HG02798 (cell line): ENCODE measurements around the gene NR3C2.
"Not testable (repeated sequence)": the region's sequence is repeated elsewhere in the genome, so short reads cannot be mapped to it uniquely, and the experiment has no call there.

Experiments
- ATAC-seq: cut with Tn5 transposase; IDR thresholded peaks from one replicate; pipeline ENCODE4 v1.9.1; 2021; ENCODE audit warnings: mild to moderate bottlenecking; ENCODE audit not compliant: unreplicated experiment, poor library complexity

Gene NR3C2

DNA sequence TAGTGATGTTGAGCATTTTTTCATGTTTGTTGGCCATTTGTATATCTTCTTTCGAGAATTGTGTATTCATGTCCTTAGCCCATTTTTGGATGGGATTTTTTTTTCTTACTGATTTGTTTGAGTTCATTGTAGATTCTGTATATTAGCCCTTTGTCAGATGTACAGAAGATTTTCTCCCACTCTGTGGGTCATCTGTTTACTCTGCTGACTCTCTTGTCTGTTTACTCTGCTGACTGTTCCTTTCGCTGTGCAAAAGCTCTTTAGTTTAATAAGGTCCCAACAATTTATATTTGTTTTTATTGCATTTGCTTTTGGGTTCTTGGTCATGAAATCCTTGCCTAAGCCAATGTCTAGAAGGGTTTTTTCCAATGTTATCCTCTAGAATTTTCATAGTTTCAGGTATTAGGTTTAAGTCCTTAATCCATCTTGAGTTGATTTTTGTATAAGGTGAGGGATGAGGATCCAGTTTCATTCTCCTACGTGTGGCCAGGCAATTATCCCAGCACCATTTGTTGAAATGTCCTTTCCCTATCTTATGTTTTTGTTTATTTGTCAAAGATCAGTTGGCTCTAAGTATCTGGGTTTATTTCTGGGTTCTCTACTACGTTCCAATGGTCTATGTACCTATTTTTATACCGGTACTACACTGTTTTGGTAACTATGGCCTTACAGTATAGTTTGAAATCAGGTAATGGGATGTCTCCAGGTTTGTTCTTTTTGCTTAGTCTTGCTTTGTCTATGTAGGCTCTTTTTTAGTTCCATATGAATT lies 254.6 kb downstream of the NR3C2 start:
- ATAC-seq, result not testable (repeated sequence)

DNA sequence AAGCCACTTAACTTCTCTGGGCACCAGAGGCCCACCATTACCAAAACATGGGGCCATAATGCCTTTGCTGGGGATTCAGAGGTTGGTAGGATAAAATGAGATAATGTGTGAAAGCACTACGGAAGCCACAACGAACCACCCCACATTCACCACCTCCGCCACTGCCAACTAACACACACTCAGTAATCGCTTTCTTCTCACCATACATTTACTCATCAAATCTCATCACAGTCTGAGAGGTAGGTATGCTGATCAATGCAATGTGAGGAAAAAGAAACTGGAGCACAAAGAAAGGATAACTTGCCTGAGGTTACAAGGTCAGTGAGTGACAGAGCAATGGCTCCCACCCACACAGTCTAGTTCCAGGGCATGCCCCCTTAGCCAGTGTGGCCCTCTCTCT lies 257.3 kb downstream of the NR3C2 start:
- ATAC-seq, result no peak

DNA sequence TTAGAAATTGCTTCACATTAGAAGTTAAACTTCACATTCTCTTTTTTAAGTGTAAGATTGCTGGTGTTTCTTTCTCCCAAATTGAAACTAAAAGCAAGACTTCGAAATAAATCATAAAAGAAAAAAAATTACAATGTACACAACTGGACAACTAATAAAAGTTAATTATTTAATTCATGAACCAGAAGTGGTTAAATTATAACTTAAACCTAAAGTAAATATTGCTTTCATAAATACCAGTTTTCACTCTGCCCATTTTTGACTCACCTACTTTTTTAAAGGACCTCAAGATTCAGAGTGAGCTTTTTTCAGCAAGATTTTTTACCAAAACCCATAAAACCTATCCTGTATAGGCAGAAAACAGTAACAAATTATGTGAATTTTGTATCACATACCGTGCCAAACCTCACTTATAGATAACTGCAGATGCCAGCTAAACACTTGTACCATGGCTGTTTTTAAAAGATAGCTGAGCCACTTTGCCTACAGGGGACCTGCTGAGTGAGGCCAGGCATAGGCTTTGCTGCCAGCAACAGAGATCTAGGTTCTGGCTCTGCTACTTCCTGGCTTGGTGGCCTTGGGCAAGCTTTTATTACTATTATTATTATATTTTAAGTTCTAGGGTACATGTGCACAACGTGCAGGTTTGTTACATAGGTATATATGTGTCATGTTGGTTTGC lies 259.8 kb downstream of the NR3C2 start:
- no peak for ATAC-seq

DNA sequence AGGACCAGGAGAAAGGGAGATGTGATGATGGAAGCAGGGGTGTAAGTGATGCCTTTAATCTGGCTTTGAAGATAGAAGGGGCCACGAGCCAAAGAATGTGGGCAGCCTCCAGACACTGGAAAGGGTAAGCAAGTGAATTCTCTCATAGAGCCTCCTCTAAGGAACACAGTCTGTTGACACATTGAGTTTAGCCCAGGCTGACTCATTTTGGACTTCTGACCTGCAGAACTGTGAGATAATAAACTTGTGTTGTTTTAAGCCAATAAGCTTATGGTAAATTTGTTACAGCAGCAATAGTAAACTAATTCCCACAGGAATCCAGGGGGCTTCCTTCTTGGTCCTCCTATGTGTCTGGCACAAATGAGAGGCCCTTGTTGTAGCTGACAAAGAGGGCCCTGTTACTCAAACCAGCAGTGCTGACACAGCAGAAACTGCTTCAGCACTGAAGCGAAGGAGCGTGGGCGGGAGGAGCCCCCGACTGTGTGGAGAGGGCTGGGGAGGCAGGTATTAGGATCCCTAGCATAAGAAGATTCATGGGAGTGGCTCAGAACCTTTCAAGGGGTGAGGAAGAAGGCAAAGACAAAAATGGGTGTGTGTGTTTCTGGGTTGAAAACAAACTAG lies 268.7 kb downstream of the NR3C2 start:
- ATAC-seq, result no peak

DNA sequence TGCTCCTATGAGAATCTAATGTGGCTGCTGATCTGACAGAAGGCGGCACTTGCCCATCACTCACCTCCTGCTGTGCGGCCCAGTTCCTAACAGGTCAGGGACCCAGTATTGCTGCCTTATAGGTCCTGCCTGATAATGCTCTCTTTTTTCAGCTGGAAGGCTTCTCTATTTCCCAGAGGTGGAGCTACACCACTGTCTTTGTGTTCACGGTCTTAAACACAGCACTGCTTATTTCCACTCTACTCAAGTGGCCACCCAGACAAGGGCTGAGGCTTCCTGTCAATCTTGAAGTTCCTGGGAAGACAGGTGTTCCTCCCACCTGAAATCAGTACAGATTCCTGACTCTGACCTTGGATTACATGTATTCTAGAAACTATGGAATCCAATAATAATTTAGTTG lies 270.6 kb downstream of the NR3C2 start:
- no peak for ATAC-seq

DNA sequence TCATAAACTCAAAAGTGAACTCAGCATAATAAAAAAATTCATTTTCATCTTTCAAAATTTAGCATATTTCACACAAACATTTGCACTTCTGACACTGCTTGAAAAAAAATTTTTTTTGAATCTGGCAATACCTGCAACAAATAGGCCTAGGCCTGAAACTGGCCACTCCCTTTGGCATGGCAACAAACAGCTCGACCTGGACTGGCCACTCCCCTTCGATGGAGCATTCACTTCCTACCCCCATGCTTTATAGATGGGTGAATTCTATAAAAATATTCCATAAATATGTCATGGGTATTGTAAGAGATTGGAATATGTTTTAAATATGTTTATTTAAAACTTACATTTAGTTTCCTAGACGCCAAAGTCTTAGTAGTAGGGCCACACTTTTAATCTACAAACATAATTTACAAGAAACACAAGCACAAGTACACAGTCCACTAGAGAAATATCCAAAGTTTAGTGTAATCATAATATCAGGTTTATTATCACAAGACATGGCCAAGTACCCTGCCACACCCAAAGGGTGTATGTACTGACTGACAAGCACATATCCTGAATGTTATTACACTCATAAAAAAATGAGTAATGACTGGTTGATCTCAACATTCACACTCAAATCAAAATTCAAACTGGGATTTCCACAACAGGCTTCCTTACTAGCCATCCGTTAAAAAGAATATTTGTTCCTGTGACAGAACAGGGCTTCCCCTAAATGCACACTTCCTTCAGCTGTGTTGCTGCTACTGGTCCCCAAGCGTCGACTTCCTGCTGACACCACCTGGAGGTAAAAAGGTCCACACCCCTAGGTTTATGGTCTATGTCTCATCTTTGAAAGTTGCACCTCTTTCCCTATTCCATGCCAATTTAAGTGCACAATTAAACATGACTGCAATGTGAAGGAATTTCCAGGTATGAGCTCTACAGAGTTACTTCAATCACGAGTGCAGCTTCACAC lies 271.5 kb downstream of the NR3C2 start:
- no peak for ATAC-seq

DNA sequence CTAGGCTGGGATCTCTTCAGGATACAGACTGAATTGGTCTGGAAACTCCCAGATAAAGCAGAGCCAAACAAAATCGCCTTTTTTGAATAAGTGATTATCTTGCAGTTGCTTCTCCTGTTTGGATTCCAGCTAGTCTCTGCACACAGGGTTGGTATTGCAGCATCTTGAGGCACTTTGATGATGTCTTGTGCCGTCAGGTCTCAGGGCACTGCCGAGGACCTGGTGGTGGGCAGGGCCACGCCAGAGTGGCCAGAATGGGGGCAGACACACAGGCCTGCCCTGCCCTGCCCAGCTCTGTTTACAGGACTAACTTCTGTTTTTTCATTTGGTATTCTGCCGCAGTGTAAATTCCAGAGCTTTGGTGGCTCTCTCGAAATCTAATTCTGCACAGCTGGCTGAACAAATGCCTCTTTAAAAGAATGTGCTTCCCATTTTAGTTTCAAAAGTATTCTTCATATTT lies 276.1 kb downstream of the NR3C2 start:
- ATAC-seq, result no peak

DNA sequence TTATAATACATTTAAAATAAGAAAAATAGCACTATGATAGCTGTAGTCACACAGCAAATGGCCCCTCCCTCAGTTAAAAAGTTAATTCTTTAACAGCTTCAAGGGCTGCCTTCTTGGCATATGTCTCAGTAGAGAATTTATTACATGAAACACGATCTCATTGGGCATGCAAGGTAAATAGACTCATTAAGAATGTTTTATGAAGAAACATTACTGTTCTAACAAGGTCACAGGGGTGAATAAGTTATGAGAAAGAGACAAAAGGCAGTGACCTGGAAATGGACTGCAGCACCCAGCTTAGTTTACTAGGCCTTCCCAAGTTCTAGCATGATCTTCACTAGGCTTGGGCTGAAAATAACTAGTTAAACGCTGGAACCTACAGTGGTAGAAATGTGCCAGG lies 277.7 kb downstream of the NR3C2 start:
- ATAC-seq, result no peak

DNA sequence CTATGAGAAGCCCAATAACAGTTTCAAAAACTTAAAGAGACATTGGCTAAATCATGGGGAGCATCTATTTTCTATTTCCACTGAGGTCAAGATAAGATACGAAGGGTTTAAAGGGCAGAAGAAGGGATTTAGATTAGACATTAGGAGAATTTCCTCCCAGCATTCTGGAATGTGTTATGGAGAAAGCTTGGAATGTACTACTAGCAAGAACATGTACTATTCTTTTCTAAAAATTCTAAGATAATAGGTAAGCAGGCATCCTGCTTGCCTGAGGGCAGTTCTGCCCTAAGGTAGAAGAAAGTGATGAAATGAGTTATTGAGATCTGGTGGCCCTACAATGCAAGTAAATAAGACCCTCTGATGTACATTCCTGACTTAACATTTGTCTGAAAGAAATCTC lies 279.2 kb downstream of the NR3C2 start:
- ATAC-seq, result no peak

DNA sequence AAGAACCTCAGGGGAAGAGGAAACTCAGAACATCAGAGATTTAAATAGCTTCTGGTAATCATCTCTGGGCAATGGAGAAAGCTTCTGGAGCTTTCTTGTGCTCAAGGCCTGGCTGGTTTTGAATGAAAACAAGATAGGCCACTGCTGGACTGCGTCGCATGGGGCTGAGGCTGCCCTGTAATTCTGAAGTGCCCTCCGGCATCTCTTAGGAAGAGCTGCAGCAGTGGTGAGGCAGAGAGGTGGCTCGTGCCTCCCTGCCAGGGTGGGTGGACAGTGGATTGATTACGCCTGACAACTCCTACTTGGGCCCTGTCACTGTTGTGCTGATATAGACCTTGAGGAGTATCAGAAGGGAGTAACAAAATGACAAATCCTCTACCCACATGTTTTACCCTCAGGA lies 279.7 kb downstream of the NR3C2 start:
- ATAC-seq, result no peak

DNA sequence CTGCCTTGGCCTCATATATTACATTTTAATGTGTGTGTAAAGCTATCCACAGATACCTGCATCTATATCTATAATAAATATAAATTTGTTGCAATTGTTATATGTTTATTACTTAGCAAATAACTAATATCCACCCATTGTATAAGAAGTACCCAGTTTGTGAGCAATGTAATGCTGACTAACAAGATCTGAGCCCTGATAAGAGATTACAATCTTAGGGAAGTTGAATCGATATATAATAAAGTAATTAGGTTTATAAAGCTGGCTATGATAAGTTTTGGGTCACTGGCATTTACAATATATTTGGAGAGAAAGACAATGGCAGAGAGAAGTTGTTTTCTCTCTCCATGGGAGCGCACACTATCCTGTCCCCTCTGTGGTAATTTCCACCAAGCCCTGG lies 280.6 kb downstream of the NR3C2 start:
- ATAC-seq, result no peak

DNA sequence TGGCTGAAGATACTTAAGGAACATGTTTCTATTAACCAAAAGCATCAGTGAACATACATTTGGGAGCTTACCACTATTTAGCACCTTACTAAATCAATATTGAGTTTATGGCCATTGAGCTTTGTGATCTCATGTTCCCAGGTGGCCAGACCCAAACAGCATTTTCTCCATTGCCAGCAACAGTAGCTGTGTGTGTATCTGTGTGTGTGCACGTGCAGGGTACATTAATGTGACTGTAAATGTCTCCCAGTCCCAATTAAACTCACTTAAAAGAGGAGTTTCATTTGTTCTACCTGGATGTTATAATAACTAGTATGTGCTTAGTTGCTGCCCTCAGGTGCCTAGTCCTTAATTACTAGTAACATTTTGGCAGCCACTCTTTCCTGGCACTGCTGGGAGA lies 282.4 kb downstream of the NR3C2 start:
- ATAC-seq, result no peak

DNA sequence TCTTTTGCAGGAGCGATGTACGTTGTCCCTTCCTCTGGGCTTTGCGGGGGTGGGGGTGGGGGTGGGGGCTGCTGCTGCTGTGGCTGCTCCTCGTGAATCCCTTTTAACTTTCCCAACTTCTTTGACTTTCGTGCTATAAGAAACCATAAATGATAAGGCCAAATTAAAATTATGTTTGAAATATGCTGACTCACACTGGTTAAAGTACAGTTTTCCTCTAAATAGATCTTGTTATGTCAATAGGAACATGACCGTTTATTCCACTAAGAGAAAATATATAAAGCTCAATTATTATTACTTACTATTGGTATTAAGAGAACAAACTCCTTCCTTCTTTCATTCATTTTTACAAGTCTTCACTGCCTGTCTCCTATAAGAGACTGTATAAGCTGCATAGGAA lies 287.4 kb downstream of the NR3C2 start:
- no peak for ATAC-seq

DNA sequence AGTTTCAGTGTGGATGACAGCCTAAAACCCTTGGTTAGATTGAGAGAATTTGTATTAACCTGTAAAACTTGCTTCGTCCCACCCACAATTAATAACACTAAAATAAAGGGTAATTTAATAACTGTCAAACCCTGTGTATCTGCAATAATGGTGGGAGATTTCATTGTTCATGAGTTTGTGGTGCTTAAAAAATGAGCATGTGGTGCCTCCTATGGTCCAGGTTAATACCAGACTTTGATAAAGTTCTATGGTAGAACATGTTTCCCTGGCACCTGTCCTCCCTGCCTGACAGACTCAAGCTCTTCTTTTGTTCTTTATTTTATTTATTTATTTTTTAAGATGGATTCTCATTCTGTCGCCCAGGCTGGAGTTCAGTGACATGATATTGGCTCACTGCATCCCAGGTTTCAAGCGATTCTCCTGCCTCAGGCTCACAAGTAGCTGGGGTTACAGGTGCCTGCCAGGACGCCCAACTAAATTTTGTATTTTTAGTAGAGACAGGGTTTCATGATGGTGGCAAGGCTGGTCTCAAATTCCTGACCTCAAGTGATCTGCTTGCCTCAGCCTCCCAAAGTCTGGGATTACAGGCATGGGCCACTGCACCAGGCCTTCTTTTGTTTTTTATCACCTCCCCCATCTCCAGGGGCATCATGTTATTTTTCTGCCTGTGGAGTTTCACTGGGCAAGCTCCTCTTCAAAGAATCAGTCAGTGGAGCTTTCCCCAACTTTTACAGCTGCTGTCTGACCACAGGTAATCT lies 289.2 kb downstream of the NR3C2 start:
- no peak for ATAC-seq

DNA sequence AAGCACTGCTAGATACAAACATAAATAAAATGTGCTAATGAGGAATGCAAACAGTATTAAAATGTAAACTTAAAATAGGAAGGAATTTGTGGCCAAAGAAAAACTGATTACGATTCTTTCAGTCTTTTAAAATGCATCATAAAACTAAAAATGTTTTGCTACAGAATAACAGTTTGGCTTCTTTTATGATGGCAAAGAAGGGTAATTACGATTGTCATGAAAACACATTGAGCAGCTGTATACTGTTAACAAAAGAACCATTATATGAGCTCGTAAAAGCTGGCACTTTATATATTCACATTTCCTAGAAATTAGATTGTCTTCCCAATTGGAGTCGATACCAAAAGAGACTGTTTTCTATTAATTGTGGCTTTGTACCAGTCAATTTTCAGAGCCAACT lies 290.4 kb downstream of the NR3C2 start:
- no peak for ATAC-seq

DNA sequence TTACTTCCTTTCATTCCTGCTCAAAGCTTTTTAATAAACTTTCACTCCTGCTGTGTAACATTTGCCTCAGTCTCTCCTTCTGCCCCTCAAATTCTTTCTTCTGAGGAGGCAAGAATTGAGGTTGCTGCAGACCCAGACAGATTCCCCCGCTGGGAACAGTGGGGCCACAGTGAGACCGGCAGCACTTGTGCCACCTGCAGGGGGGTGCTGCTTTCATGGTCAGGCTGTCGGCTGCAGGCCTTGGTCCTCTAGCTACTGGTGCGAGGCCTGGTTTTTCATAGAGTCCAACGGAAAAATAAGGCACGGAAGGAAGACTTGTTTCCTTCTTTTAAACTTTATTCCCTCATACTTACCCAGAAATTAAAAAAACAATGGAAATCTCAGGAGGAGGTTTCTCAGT lies 296.7 kb downstream of the NR3C2 start:
- ATAC-seq, result no peak

DNA sequence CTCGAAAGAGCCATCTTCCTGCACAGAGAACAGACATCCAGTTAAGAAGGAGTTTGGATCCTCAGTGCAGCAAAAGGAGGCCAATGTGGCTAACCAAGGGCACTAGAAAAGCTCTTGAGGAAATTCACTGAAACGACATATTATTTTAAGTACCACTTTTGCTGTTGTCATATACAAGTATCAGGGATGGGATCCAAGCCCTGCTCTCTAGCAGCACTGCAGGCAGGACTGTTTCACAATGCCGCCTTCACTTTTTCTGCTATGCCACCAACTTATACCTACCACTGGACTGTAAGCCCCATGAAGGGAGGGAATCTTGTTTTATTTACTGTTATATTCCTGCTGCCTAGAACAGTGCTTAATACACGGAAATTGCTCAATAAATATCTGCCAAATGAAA lies 299.0 kb downstream of the NR3C2 start:
- ATAC-seq, result no peak

DNA sequence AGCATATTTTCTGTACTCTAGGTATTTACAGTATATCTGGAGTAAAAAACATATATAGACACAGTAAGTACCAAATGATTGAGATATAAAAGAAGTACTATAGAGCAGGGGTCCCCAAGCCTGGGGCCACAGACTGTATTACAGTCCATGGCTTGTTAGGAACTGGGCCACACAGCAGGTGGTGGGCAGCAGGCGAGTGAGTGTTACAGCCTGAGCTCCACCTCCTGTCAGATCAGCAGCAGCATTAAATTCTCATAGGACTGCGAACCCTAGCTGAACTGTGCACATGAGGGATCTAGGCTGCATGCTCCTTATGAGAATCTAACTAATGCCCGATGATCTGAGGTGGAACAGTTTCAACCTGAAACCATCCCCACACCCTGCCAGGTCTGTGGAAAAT lies 300.7 kb downstream of the NR3C2 start:
- ATAC-seq, result no peak

DNA sequence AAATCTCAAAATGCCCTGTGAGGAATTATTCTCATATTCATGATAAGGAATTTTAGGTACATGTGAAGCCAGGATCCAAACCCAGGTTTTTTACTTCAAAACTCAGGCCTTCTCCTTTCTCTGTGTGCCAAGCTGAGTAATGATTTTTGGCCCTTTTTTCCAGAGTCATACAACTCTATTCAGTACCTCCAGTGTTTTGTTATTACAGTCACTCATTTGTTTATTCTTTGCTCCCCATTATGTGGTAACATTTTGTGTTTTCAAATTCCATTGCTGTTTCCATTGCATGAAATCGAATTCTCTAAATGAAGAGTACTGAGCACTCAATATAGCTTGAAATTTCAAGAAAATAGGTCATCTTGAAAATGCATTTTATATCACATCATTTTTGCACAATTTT lies 315.4 kb downstream of the NR3C2 start:
- no peak for ATAC-seq

DNA sequence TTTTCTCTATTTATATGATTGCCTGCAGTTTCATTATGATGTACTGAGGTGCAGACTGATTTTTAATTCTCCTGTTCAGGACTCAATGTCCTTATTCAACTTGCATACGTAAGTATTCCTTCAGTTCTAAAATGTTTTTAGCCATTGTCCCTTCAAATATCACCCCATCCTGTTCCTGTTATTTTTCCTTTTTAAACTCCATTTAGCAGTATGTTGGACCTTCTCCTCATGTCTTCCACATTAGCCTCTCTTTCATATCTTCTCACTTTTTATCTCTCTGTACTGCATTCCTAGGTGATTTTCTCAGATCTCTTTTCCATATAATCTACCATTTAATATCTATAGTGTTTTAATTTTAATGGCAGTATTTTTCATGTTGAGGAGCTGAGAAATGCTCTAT lies 317.7 kb downstream of the NR3C2 start:
- ATAC-seq, result no peak
